Measurements from ENCODE around the gene ABLIM3.

ABLIM3 gene

GRCh38 chr5:149280802-149281201 lies 139.5 kb downstream of the ABLIM3 start:
- Histone ChIP-seq H3K36me3 (ENCODE audit: insufficient read depth) (no peaks in the 10 kb centered on the region), H3K27ac (no peak overlapping the region), H3K4me2 (no peak overlapping the region), H2AFZ (ENCODE audit: low read depth) (no peak overlapping the region), H3K4me3 (IDR thresholded peaks at IDR 0.05; ENCODE audit: insufficient read depth, low read depth, low read length) (no peak overlapping the region), H3K4me1 (ENCODE audit: low read depth, poor library complexity, severe bottlenecking) (no peaks in the 10 kb centered on the region), H3K27me3 (ENCODE audit: insufficient read depth, low read depth) (no peaks in the 10 kb centered on the region), H3K79me2 (ENCODE audit: insufficient read depth, low read depth) (no peaks in the 10 kb centered on the region), H4K20me1 (ENCODE audit: insufficient read depth) (no peaks in the 10 kb centered on the region), H3K9ac (no peak overlapping the region)
- no peak for TF ChIP-seq CTCF (conservative IDR thresholded peaks at IDR 0.05; ENCODE audit: low read depth, low read length)

- Histone ChIP-seq H3K4me3 (IDR thresholded peaks at IDR 0.05; ENCODE audit: insufficient read depth, low read depth, low read length) (no peak overlapping the region), H3K36me3 (ENCODE audit: insufficient read depth) (no peaks in the 10 kb centered on the region)
- TF ChIP-seq CTCF (conservative IDR thresholded peaks at IDR 0.05; ENCODE audit: low read depth, low read length): no peak
Observed at GRCh38 chr5:149282027-149282965, 141.0 kb downstream of the ABLIM3 start.

GRCh38 chr5:149282966-149283332 lies 141.7 kb downstream of the ABLIM3 start:
- Histone ChIP-seq H4K20me1 (ENCODE audit: insufficient read depth) (no peaks in the 10 kb centered on the region), H3K27ac (no peak overlapping the region), H3K9ac (no peak overlapping the region), H2AFZ (ENCODE audit: low read depth) (no peak overlapping the region), H3K36me3 (ENCODE audit: insufficient read depth) (no peaks in the 10 kb centered on the region), H3K27me3 (ENCODE audit: insufficient read depth, low read depth) (no peaks in the 10 kb centered on the region), H3K4me3 (IDR thresholded peaks at IDR 0.05; ENCODE audit: insufficient read depth, low read depth, low read length) (no peak overlapping the region), H3K79me2 (ENCODE audit: insufficient read depth, low read depth) (no peaks in the 10 kb centered on the region), H3K4me2 (no peak overlapping the region), H3K4me1 (ENCODE audit: low read depth, poor library complexity, severe bottlenecking) (no peaks in the 10 kb centered on the region)
- TF ChIP-seq CTCF (conservative IDR thresholded peaks at IDR 0.05; ENCODE audit: low read depth, low read length): no peak

More at GRCh38 chr5:149282027-149282965, 141.0 kb downstream of the ABLIM3 start:
- no peak overlapping the region for H3K4me2 ChIP-seq
- no peaks in the 10 kb centered on the region for H3K4me1 ChIP-seq (ENCODE audit: low read depth, poor library complexity, severe bottlenecking)
- no peaks in the 10 kb centered on the region for H4K20me1 ChIP-seq (ENCODE audit: insufficient read depth)
- no peaks in the 10 kb centered on the region for H3K79me2 ChIP-seq (ENCODE audit: insufficient read depth, low read depth)
- no peak overlapping the region for H2AFZ ChIP-seq (ENCODE audit: low read depth)
- no peak overlapping the region for H3K9ac ChIP-seq
- no peak overlapping the region for H3K27ac ChIP-seq
- H3K27me3 ChIP-seq (ENCODE audit: insufficient read depth, low read depth): no peaks in the 10 kb centered on the region

GRCh38 chr5:149283626-149284480 lies 142.6 kb downstream of the ABLIM3 start:
- no peak overlapping the region for H3K4me3 ChIP-seq (IDR thresholded peaks at IDR 0.05; ENCODE audit: insufficient read depth, low read depth, low read length)
- H3K27ac ChIP-seq: no peak overlapping the region
- no peaks in the 10 kb centered on the region for H3K79me2 ChIP-seq (ENCODE audit: insufficient read depth, low read depth)

More at GRCh38 chr5:149283626-149284480, 142.6 kb downstream of the ABLIM3 start:
- TF ChIP-seq CTCF (conservative IDR thresholded peaks at IDR 0.05; ENCODE audit: low read depth, low read length): no peak
- no peak overlapping the region for H3K4me2 ChIP-seq
- H4K20me1 ChIP-seq (ENCODE audit: insufficient read depth): no peaks in the 10 kb centered on the region
- H3K9ac ChIP-seq: no peak overlapping the region
- H3K36me3 ChIP-seq (ENCODE audit: insufficient read depth): no peaks in the 10 kb centered on the region
- no peaks in the 10 kb centered on the region for H3K4me1 ChIP-seq (ENCODE audit: low read depth, poor library complexity, severe bottlenecking)
- no peak overlapping the region for H2AFZ ChIP-seq (ENCODE audit: low read depth)
- H3K27me3 ChIP-seq (ENCODE audit: insufficient read depth, low read depth): no peaks in the 10 kb centered on the region

All from KMS-11 (cell line).